Measurements from ENCODE around the gene TUNAR. TPM values are rescaled to one million over a fixed set of nuclear protein-coding genes. Genes with fewer than 3 reads are reported as not detected.

Gene TUNAR
- total RNA-seq, 4 donors from 2014 or later = not detected

- in situ Hi-C loops (cut with MboI; ENCODE audit: low sequenced_read_pairs in 4 of 4) (no loop called here), intact Hi-C loops (cut with DNase I; ENCODE audit: low total_unique reads) (no loop called here)
- DNase-seq (no peak), ATAC-seq (no peak)
- Histone ChIP-seq H3K9me3 (no peaks in the 10 kb centered on the region), H3K27ac (no peak overlapping the region), H3K27me3 (no peaks in the 10 kb centered on the region), H3K4me3 (no peak overlapping the region), H3K36me3 (no peaks in the 10 kb centered on the region), H3K4me1 (no peaks in the 10 kb centered on the region)
- TF ChIP-seq POLR2A (IDR thresholded peaks at IDR 0.05) (no peak), CTCF (IDR thresholded peaks at IDR 0.05 in 4 of 5, conservative IDR thresholded peaks at IDR 0.05 in 1 of 5) (no peak)
These were observed 30.0 kb downstream of the TUNAR start for GRCh38 chr14:95906591-95906990.

- Histone ChIP-seq H3K4me3 (no peak overlapping the region), H3K4me1 (no peaks in the 10 kb centered on the region), H3K27me3 (no peaks in the 10 kb centered on the region), H3K36me3 (no peaks in the 10 kb centered on the region), H3K9me3 (no peaks in the 10 kb centered on the region), H3K27ac (no peak overlapping the region)
- ATAC-seq (no peak), DNase-seq (no peak)
- TF ChIP-seq POLR2A (IDR thresholded peaks at IDR 0.05) (no peak), CTCF (IDR thresholded peaks at IDR 0.05 in 4 of 5, conservative IDR thresholded peaks at IDR 0.05 in 1 of 5) (no peak)
- intact Hi-C loops (cut with DNase I; ENCODE audit: low total_unique reads) = no loop called here
- in situ Hi-C loops (cut with MboI; ENCODE audit: low sequenced_read_pairs in 4 of 4) = no loop called here
These were observed 34.0 kb downstream of the TUNAR start for GRCh38 chr14:95910628-95911027.

- H3K27ac ChIP-seq = no peak overlapping the region
- H3K4me3 ChIP-seq = no peak overlapping the region
- TF ChIP-seq CTCF (IDR thresholded peaks at IDR 0.05 in 4 of 5, conservative IDR thresholded peaks at IDR 0.05 in 1 of 5) (no peak), POLR2A (IDR thresholded peaks at IDR 0.05) (no peak)
- in situ Hi-C loops (cut with MboI; ENCODE audit: low sequenced_read_pairs in 4 of 4) = no loop called here
- no peaks in the 10 kb centered on the region for H3K27me3 ChIP-seq
- intact Hi-C loops (cut with DNase I; ENCODE audit: low total_unique reads) = no loop called here
- no peaks in the 10 kb centered on the region for H3K9me3 ChIP-seq
- no peak for DNase-seq
- ATAC-seq = no peak
- H3K4me1 ChIP-seq = no peaks in the 10 kb centered on the region
- H3K36me3 ChIP-seq = no peaks in the 10 kb centered on the region
These were observed 34.8 kb downstream of the TUNAR start for GRCh38 chr14:95911456-95911855.

- ATAC-seq = no peak
- Histone ChIP-seq H3K36me3 (no peaks in the 10 kb centered on the region), H3K4me3 (no peak overlapping the region), H3K4me1 (no peaks in the 10 kb centered on the region), H3K27ac (no peak overlapping the region), H3K9me3 (no peaks in the 10 kb centered on the region), H3K27me3 (no peaks in the 10 kb centered on the region)
- in situ Hi-C loops (cut with MboI; ENCODE audit: low sequenced_read_pairs in 4 of 4) (no loop called here), intact Hi-C loops (cut with DNase I; ENCODE audit: low total_unique reads) (no loop called here)
- no peak for DNase-seq
- no peak for TF ChIP-seq CTCF (IDR thresholded peaks at IDR 0.05 in 4 of 5, conservative IDR thresholded peaks at IDR 0.05 in 1 of 5)
- TF ChIP-seq POLR2A (IDR thresholded peaks at IDR 0.05) = no peak
These were observed 38.7 kb downstream of the TUNAR start for GRCh38 chr14:95915330-95915729.

GRCh38 chr14:95918466-95918865 is 41.8 kb downstream of the TUNAR start:
- H3K27ac ChIP-seq = no peak overlapping the region
- no peak for DNase-seq
- no peaks in the 10 kb centered on the region for H3K9me3 ChIP-seq
- H3K27me3 ChIP-seq = no peaks in the 10 kb centered on the region
- TF ChIP-seq CTCF (IDR thresholded peaks at IDR 0.05 in 4 of 5, conservative IDR thresholded peaks at IDR 0.05 in 1 of 5) (no peak), POLR2A (IDR thresholded peaks at IDR 0.05) (no peak)
- no peak for ATAC-seq
- no peaks in the 10 kb centered on the region for H3K36me3 ChIP-seq
- in situ Hi-C loops (cut with MboI; ENCODE audit: low sequenced_read_pairs in 4 of 4) (no loop called here), intact Hi-C loops (cut with DNase I; ENCODE audit: low total_unique reads) (no loop called here)
- no peak overlapping the region for H3K4me3 ChIP-seq
- H3K4me1 ChIP-seq = no peaks in the 10 kb centered on the region

Measured in gastrocnemius medialis (tissue), 4 donors.